GM19372 (cell line): ENCODE measurements around the gene VAPA.

Experiments used
- ATAC-seq: cut with Tn5 transposase; IDR thresholded peaks from one replicate; pipeline ENCODE4 v1.9.1; 2021; ENCODE audit warnings: mild to moderate bottlenecking, low read depth, moderate library complexity; ENCODE audit not compliant: unreplicated experiment

The VAPA gene

GRCh38 chr18:9994701-9995235 is 81.0 kb downstream of the VAPA start:
- ATAC-seq, result no peak

DNA sequence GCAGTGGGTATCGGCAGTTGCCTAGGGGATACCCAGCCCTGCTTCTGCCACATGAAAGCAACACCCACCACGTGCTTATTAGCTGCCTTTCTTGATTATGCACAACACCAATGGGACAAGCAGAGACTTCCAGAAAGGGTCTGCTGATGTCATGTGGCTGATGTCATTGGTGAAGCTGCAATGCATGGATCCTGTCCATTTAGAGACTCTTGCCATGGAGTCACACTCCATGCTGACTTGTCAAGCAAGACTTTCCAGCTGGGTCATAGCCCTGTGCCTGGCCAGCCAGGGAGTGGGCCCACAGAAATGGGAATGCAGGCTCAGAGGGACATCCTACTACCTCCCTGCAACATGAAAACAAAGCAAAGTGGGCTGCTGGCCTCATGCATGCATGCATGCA is 81.8 kb downstream of the VAPA start:
- no peak for ATAC-seq

DNA sequence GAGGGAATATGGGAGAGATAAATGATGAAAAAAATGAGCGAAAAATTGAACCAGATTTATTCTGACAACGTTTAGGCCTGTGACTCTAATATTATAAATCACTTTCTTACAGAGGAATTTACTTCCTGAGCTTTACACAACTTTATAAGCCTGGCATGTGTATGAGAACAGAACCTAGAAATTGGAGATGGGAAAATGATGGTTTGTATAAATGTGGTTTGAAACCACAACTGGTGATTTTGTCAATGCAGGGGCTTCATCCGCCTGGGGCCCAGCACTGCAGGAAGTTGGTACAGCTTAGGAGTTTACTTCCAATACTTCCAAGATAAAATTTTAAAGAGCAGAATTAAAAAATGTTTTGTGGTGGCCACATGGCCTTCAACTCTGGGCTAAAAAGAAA is 82.3 kb downstream of the VAPA start:
- ATAC-seq, result no peak

GRCh38 chr18:9997711-9998110 is 83.9 kb downstream of the VAPA start:
- ATAC-seq, result no peak

DNA sequence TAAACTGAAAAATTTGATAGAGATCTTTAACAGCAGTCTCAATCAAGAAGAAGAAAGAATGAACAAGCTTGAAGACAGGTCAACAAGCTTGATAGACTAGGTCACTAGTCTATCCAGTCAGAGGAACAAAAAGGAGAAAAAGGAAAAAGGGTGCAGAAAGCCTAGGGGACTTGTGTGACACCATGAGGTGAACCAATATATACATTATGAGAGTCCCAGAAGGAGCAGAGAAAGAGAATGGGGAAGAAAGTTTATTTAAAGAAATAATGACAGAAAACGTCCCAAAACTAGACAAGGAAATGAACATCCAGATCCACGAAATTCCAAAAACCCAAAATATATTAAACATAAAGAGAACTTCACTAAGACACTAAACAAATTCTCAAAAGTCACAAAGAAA is 84.5 kb downstream of the VAPA start:
- ATAC-seq, result no peak

DNA sequence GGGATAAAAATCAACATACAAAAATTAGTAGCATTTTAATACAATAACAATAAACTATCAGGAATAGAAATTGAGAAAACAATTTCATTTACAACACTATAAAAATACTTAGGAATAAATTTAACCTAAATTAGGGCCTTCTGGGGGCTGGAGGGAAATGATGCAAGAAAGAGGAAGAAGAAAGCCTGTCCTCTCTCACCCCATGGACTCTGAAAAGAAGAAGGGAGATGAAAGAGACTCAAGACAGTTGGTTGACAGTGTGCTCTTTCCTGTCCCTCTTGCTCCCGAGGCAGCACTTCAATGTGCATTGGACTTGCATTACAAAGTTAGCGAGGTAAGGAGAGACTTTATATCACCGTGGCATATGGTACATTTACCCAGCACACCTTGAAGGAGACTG is 88.5 kb downstream of the VAPA start:
- ATAC-seq, result no peak

DNA sequence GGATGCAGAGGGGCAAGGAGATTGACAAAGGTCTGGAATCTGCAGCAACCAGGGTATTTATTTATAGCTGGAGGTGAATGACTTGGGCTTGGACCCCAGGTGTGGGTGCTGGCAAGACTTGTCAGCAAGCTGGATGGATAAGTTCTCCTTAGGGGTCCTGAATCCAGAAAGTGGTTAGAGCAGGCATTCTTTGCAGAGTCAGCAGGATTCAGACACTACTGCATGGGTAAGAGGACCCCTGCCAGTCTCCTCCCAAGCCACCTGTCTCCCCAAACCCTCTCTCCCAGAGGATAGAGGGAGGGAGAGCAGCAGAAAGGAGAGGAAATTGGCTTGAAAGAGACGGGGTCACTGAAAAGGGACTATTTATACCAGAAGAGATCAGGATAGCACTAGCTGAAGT is 89.5 kb downstream of the VAPA start:
- ATAC-seq, result no peak

DNA sequence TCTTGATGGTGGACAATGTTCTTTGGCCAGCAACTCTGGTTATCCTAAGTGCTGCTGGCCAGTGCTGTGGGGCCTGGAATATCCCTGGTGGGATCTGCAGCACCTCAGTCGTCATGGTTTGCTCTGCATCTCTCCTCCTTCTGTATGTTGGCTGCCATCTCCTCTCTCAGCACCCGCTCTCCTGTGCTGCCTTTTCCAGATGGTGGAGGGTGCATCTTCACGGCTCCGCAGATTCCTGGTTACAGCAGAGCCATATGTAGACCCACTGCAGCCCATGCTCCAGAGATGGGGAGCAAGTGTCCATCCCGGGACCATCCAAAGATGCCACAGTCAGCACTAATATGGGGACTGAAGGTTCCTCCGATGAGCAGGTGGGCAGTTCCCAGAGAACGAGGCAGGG is 90.0 kb downstream of the VAPA start:
- no peak for ATAC-seq

GRCh38 chr18:10006311-10006893 is 92.6 kb downstream of the VAPA start:
- ATAC-seq, result no peak

- ATAC-seq, result no peak
Observed at GRCh38 chr18:10008006-10008647, 94.3 kb downstream of the VAPA start.
